Measurements from ENCODE around the gene MYO5C. TPM values are rescaled to one million over a fixed set of nuclear protein-coding genes. Genes with fewer than 3 reads are reported as not detected.

The MYO5C gene
- total and polyA plus RNA-seq, 2 of the 4 experiments (the other 2 are of a cell fraction): under 0.01 to 0.03 TPM

DNA sequence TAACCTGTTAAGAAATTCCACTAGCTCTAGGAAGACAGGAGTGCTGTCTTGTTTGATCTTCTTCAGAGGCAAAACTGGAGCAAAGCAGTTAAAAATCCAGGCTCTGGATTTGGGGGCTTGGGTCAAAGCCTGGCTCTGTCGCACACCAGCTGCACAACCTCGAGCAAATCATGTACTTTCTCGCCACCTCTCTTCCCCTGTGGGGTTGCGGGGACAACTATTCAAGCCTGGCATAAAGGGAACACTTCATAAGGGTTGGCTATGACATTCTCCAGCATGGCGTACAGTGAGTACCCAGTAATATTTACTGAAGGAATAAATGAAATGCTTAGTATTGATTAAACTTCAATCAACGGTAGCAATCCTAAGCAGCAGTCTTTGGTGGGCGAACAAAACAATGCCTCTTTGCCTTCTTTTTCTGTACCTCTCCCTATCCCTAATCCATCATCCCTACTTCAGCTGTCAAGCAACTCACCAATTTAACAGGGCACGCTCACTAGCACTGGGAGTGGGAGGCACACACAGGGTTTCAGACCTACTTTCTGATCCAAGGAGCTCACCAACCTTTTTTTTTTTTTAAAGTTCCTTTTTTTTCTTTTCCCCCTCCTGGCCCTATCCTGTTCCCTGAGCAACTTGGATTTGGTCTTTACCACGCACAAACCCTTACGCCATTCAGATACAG, 137.4 kb downstream of the MYO5C start:
- H3K4me2 ChIP-seq (ENCODE audit: low read depth, low read length): no peak overlapping the region
- no peak overlapping the region for H4K91ac ChIP-seq (ENCODE audit: insufficient read depth, low read depth, low read length)
- 80% methylated on average over 1 of the region's 10 CpGs; no CpG with 5 or more reads in 1 of the 2 experiments for WGBS, 2 experiments (ENCODE audit: extremely low coverage in 2 of 2, insufficient read length in 1 of 2)
- H3K4me3 ChIP-seq (ENCODE audit: insufficient read depth, low read depth, low read length): no peak overlapping the region
- DNase-seq (no peak), ATAC-seq (ENCODE audit: low read depth) (no peak)
- H2AK9ac ChIP-seq (replicated peaks; ENCODE audit: low read depth, low read length, poor library complexity): no peak overlapping the region
- intact Hi-C loops (cut with micrococcal nuclease): no loop called here
- no peak overlapping the region for H2BK20ac ChIP-seq (ENCODE audit: low read depth, low read length)
- no peak overlapping the region for H3K23ac ChIP-seq (ENCODE audit: low read depth, low read length)
- no peaks in the 10 kb centered on the region for H3K27me3 ChIP-seq (ENCODE audit: control insufficient read depth, insufficient read depth, low read length)
- peak overlapping the region; percentile 28; the same call in 1 of the 2 replicates for H2AK5ac ChIP-seq (ENCODE audit: low read depth, low read length)
- peaks cover 4% of the 10 kb centered on the region; the same call in 1 of the 2 replicates for H3K36me3 ChIP-seq (ENCODE audit: control insufficient read depth, insufficient read depth, low read length)
- no peak overlapping the region for H3K9ac ChIP-seq (ENCODE audit: low read depth, low read length)
- H3K27ac ChIP-seq (ENCODE audit: insufficient read depth, low read length): no peak overlapping the region
- H4K20me1 ChIP-seq (ENCODE audit: insufficient read depth, low read length): no peaks in the 10 kb centered on the region; the same call in 1 of the 2 replicates
- H3K4ac ChIP-seq (ENCODE audit: low read depth, low read length): no peak overlapping the region
- no peak overlapping the region for H2BK15ac ChIP-seq (ENCODE audit: low read depth, low read length)
- peaks cover 21% of the 10 kb centered on the region for H3K9me1 ChIP-seq (ENCODE audit: insufficient read depth, low read length)
- H3K79me1 ChIP-seq (ENCODE audit: low read depth in 1 of 2, low read length in 2 of 2): peaks cover 24 to 36% of the 10 kb centered on the region in 2 experiments; a peak in 3 of 4 replicates
- POLR2A ChIA-PET (ENCODE audit: unreplicated experiment): no interaction called here
- in situ Hi-C loops (cut with MboI; ENCODE audit: low sequenced_read_pairs): no loop called here
- no peak overlapping the region for H2BK120ac ChIP-seq (ENCODE audit: low read depth, low read length)
- H2AFZ ChIP-seq (replicated peaks; ENCODE audit: low read length, poor library complexity): no peak overlapping the region
- H4K8ac ChIP-seq (ENCODE audit: low read depth in 2 of 2, low read length in 2 of 2): no peak overlapping the region
- no peak overlapping the region for H3K14ac ChIP-seq (replicated peaks; ENCODE audit: low read depth, low read length)
- no peak overlapping the region for H3K56ac ChIP-seq (ENCODE audit: extremely low read depth, insufficient read depth, low read length)
- no peak overlapping the region for H4K5ac ChIP-seq (ENCODE audit: low read depth, low read length)
- CTCF ChIA-PET: interaction anchor here (0.5 to 1.0 kb wide), 5 partner anchors 11 to 241 kb away, joined by 3 to 6 read pairs (median 3); no protein-coding TSS in a partner anchor
- H2BK5ac ChIP-seq (ENCODE audit: low read depth, low read length, poor library complexity, severe bottlenecking): no peak overlapping the region
- no peak overlapping the region for H3K18ac ChIP-seq (ENCODE audit: low read depth, low read length)
- TF ChIP-seq CHD1 (IDR thresholded peaks at IDR 0.05; ENCODE audit: low read depth, low read length): no peak
- TF ChIP-seq NFE2L2 (IDR thresholded peaks at IDR 0.05; ENCODE audit: low read depth, low read length): no peak
- TF ChIP-seq FOS (IDR thresholded peaks at IDR 0.05; ENCODE audit: low read depth, low read length): no peak
- TF ChIP-seq MAZ (IDR thresholded peaks at IDR 0.05; ENCODE audit: borderline replicate concordance, low read depth, low read length): no peak
- TF ChIP-seq USF2 (IDR thresholded peaks at IDR 0.05; ENCODE audit: low read depth, low read length): no peak
- no peak for TF ChIP-seq RAD21 (IDR thresholded peaks at IDR 0.05; ENCODE audit: low read length)
- H3K4me1 ChIP-seq (ENCODE audit: control insufficient read depth, insufficient read depth, low read length): peaks cover 18% of the 10 kb centered on the region
- dilution Hi-C loops (cut with HindIII; ENCODE audit: low sequenced_read_pairs, unreplicated experiment): no loop called here
- no peaks in the 10 kb centered on the region for H3K9me3 ChIP-seq (ENCODE audit: control insufficient read depth, insufficient read depth, low read length)
- BruUV-seq (replicated peaks): no TSS peak
